Activated T-cell treated with anti-CD3 and anti-CD28 coated beads, Interleukin-2, amount 50 U/mL, for 4 hours (primary cell): ENCODE data around the gene TRPM8. TPM values are rescaled to one million over a fixed set of nuclear protein-coding genes. Genes with fewer than 3 reads are reported as not detected.
A peak's percentile ranks its signal among the peaks of the same experiment; 100 is the strongest.
"Not testable (repeated sequence)": the region's sequence is repeated elsewhere in the genome, so short reads cannot be mapped to it uniquely, and the experiment has no call there.

ENCODE experiments used
- ATAC-seq, 2 donors: fragments of 200-7000 bp; cut with Tn5 transposase; one replicate each; pipeline ENCODE4 v1.10.0; 2021
- DNase-seq: peaks from one replicate; pipeline ENCODE4 v3.0.0-alpha.2; 2020
- H3K27me3 Mint-ChIP-seq: one replicate; pipeline ENCODE4 v1.8.0; 2021; ENCODE audit warnings: low read depth, mixed read lengths
- H3K36me3 Mint-ChIP-seq: one replicate; pipeline ENCODE4 v1.8.0; 2022; ENCODE audit warnings: mixed read lengths; ENCODE audit not compliant: insufficient read depth
- H3K4me1 Mint-ChIP-seq: one replicate; pipeline ENCODE4 v1.8.0; 2021; ENCODE audit warnings: low read depth, mixed read lengths
- H3K4me3 Mint-ChIP-seq: one replicate; pipeline ENCODE4 v1.8.0; 2021; ENCODE audit warnings: mild to moderate bottlenecking, moderate library complexity, mixed read lengths
- H3K9me3 Mint-ChIP-seq: one replicate; pipeline ENCODE4 v1.8.0; 2021; ENCODE audit warnings: mixed read lengths
- total RNA-seq, 3 donors: library from RNA; stranded (reverse); gene quantifications; one replicate each; pipeline ENCODE4 v1.2.1, GENCODE V29; 2021

TRPM8 gene
- total RNA-seq, 3 donors from 2014 or later: 0.11 TPM; not detected in 2

DNA sequence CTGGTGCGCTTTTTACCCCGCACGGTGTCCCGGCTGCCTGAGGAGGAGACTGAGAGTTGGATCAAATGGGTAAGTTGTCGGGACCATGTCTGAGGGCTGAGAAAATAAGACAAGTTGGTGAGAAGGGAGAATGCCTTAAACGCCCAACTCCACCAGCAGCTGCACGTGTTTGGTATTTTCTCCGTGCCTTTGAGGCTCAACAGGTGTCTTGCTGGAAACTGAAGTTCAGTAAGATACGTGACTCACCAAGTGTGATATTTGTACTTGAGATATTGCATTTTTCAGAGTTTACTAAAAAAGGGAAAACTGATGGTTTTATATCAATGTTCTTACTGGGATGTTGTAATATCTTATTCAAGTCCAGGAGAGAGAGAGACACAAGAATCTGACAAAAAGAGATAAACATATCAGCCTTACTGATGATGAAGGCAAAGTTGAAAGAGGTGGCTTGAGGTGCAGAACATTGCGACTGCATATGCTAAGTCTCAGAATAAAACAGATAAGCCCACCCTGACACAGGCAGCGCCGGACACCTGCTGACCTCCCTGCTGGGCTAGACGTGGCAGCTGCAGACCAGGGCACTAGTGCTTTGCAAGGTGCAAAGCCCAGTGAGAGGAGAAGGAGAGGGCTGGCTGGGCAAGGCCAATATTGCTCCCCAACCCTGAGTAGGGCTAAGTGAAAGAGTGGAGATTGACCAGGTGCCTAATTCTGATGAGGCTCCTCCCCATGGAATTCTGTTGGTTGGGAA is 33.1 kb downstream of the TRPM8 start:
- no peak for ATAC-seq
- Mint-ChIP-seq H3K4me3 (no peak overlapping the region), H3K4me1 (no peaks in the 10 kb centered on the region), H3K27me3 (peaks cover 30% of the 10 kb centered on the region), H3K36me3 (no peaks in the 10 kb centered on the region), H3K9me3 (no peaks in the 10 kb centered on the region)
- no peak for DNase-seq

DNA sequence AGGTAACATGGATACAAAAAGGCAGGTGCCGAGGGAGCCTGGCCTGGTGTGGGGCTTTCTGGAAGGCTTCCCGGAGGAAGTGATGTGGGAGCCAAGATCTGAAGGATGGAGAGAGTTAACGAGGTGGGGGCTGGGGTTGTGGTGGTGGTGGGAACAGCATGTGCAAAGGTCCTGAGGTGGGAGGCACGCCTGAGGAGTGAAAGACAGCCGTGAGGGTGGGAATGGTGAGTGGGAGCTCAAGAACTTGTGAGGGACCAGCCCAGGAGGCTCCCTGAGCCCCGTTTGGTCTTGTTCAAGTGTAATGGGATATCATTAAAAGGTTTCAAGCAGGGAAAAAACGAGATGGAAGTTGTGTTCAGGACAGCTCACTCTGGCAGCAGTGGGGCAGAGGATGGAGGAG is 35.2 kb downstream of the TRPM8 start:
- DNase-seq (no peak), ATAC-seq (no peak)
- H3K27me3 Mint-ChIP-seq: peaks cover 22% of the 10 kb centered on the region
- H3K36me3 Mint-ChIP-seq: no peaks in the 10 kb centered on the region
- H3K4me1 Mint-ChIP-seq: no peaks in the 10 kb centered on the region
- no peak overlapping the region for H3K4me3 Mint-ChIP-seq
- H3K9me3 Mint-ChIP-seq: no peaks in the 10 kb centered on the region

GRCh38 chr2:233953087-233953801 is 36.1 kb downstream of the TRPM8 start:
- Mint-ChIP-seq H3K4me3 (no peak overlapping the region), H3K9me3 (no peaks in the 10 kb centered on the region), H3K36me3 (no peaks in the 10 kb centered on the region), H3K4me1 (no peaks in the 10 kb centered on the region), H3K27me3 (peaks cover 22% of the 10 kb centered on the region)
- DNase-seq: no peak
- ATAC-seq: no peak

GRCh38 chr2:233960203-233960602 is 43.0 kb downstream of the TRPM8 start:
- Mint-ChIP-seq H3K9me3 (no peaks in the 10 kb centered on the region), H3K27me3 (peaks cover 2% of the 10 kb centered on the region), H3K4me3 (no peak overlapping the region), H3K4me1 (no peaks in the 10 kb centered on the region), H3K36me3 (no peaks in the 10 kb centered on the region)
- DNase-seq: no peak
- no peak for ATAC-seq

DNA sequence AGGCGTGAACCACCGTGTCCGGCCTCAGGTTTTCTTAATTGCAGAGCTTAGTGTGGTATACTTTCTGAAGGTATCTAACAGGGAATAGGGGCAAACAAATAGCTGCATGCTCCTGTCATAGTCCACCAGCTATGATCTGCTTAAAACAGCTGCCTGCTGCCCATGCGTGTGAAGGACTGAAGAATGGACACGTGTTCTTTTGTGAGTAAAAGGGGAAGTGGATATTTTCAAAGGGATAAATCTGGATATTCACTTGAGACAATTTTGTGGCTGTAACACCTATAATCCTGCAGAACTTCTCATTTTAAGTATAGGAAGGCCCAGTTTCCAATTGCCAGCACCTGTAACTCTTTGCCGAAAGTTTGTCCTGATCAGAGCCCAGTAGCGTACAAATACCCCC is 44.7 kb downstream of the TRPM8 start:
- no peaks in the 10 kb centered on the region for H3K27me3 Mint-ChIP-seq
- ATAC-seq: no peak
- H3K36me3 Mint-ChIP-seq: no peaks in the 10 kb centered on the region
- H3K9me3 Mint-ChIP-seq: no peaks in the 10 kb centered on the region
- no peak for DNase-seq
- peaks cover under 1% of the 10 kb centered on the region for H3K4me1 Mint-ChIP-seq
- no peak overlapping the region for H3K4me3 Mint-ChIP-seq

DNA sequence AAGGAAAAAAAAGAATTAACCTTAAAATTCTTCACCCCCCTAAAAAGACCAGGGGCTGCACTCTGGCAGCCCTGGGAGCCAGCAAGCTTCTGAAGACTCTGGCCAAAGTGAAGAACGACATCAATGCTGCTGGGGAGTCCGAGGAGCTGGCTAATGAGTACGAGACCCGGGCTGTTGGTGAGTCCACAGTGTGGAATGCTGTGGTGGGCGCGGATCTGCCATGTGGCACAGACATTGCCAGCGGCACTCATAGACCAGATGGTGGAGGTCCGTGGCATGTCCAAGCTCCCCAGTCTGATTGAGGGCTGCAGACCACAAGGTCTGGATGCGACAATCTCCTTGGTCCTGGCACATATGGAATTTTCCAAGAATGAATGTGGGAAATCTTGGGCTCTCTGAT is 47.4 kb downstream of the TRPM8 start:
- Mint-ChIP-seq H3K4me1 (peaks cover 11% of the 10 kb centered on the region), H3K36me3 (no peaks in the 10 kb centered on the region), H3K27me3 (no peaks in the 10 kb centered on the region), H3K9me3 (no peaks in the 10 kb centered on the region), H3K4me3 (no peak overlapping the region)
- no peak for DNase-seq
- no peak for ATAC-seq

DNA sequence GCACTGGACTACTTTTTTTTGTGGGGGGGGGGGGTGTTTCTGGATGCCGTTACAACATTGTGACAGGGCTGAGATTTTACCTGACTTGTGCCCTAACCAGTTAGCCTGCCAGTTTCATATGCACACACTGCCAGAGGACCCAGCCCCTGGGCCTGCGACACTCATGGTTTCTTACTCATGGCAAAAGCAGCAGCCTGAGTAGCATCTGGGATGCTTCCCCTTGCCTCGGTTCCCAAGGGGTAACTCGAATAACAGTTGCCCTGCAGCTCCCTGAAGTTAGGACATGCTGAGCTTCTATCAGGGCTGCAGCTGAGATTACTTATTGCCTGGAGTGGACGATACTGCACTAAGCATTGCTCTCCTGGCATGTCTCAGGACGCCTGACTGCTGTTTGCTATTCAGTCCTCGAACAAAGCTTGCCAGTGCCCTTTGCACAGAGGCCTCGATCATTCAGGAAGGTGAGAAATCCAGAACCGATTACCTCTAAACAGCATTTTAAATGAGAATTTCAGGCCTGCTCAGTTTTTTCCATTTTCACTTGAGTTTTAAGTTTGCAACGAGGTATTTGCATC is 47.9 kb downstream of the TRPM8 start:
- H3K4me1 Mint-ChIP-seq: peaks cover 11% of the 10 kb centered on the region
- no peaks in the 10 kb centered on the region for H3K9me3 Mint-ChIP-seq
- H3K36me3 Mint-ChIP-seq: no peaks in the 10 kb centered on the region
- no peaks in the 10 kb centered on the region for H3K27me3 Mint-ChIP-seq
- DNase-seq: no peak
- no peak overlapping the region for H3K4me3 Mint-ChIP-seq
- no peak for ATAC-seq

DNA sequence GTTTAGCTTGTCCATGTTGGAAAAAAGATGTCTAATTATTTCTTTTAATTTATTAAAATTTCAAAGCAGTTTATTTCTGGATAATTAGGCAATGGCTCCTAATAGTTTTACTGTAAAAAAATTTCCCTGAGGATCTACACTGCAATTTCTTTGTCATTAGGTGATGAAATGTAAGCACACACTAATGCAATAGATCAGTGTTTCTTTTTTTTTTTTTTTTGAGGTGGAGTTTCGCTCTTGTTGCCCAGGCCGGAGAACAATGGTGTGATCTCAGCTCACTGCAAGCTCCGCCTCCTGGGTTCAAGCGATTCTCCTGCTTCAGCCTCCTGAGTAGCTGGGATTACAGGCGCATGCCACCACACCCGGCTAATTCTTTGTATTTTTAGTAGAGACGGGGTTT is 48.5 kb downstream of the TRPM8 start:
- H3K4me1 Mint-ChIP-seq: peaks cover 11% of the 10 kb centered on the region
- H3K36me3 Mint-ChIP-seq, ATAC-seq, DNase-seq, H3K9me3 Mint-ChIP-seq, H3K27me3 Mint-ChIP-seq, H3K4me3 Mint-ChIP-seq: not testable (repeated sequence)

DNA sequence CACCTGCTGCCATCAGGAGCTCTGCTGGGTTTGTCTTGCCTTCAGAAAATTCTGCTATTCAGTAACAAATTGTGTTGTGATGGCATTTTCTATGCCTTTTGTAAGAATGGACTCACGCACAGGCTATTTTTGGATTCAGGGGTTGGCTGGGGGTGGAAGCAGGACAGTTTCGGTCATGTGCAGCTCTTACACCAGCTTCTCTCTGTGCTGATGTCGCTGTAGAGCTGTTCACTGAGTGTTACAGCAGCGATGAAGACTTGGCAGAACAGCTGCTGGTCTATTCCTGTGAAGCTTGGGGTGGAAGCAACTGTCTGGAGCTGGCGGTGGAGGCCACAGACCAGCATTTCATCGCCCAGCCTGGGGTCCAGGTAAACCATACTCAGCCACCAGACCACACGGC is 49.2 kb downstream of the TRPM8 start:
- H3K27me3 Mint-ChIP-seq: no peaks in the 10 kb centered on the region
- no peaks in the 10 kb centered on the region for H3K9me3 Mint-ChIP-seq
- DNase-seq: no peak
- no peak overlapping the region for H3K4me3 Mint-ChIP-seq
- H3K4me1 Mint-ChIP-seq: peaks cover 11% of the 10 kb centered on the region
- ATAC-seq: no peak
- H3K36me3 Mint-ChIP-seq: no peaks in the 10 kb centered on the region

GRCh38 chr2:233967164-233967563 is 50.0 kb downstream of the TRPM8 start:
- Mint-ChIP-seq H3K27me3 (no peaks in the 10 kb centered on the region), H3K4me3 (no peak overlapping the region), H3K9me3 (no peaks in the 10 kb centered on the region), H3K36me3 (no peaks in the 10 kb centered on the region), H3K4me1 (peaks cover 11% of the 10 kb centered on the region)
- DNase-seq (no peak), ATAC-seq (no peak)

DNA sequence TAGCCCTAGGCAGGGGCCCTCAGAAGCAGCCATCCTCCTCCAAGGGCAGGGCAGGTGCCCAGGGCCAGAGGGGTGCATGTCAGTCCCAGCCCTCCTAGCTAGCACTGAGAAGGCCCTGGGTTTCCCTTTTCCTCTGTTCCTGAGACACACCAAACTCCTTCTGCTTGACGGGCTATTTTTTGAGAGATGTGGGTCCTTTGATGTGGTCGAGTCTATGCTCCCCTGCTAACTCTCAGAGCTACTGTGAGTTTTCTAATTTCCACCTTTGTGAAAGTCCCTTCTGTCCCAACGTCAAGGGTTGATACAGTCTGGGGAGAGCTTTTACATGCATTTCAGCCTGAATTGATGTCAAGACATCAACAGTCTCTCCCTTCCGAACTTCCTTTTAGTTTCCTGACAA is 51.4 kb downstream of the TRPM8 start:
- Mint-ChIP-seq H3K4me3 (no peak overlapping the region), H3K4me1 (peaks cover 11% of the 10 kb centered on the region), H3K9me3 (no peaks in the 10 kb centered on the region), H3K36me3 (no peaks in the 10 kb centered on the region), H3K27me3 (no peaks in the 10 kb centered on the region)
- DNase-seq (no peak), ATAC-seq (peak in 1 of 2 donors; percentile 27)

DNA sequence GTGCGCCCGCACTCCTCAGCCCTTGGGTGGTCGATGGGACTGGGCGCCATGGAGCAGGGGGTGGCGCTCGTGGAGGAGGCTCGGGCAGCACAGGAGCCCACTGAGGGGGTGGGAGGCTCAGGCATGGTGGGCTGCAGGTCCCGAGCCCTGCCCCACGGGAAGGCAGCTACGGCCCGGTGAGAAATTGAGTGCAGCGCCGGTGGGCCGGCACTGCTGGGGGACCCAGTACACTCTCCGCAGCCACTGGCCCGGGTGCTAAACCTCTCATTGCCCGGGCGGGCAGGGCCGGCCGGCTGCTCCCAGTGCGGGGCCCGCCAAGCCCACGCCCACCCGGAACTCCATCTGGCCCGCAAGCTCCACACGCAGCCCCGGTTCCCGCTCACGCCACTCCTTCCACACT is 55.3 kb downstream of the TRPM8 start:
- not testable (repeated sequence) for H3K9me3 Mint-ChIP-seq, H3K4me3 Mint-ChIP-seq, DNase-seq, ATAC-seq, H3K27me3 Mint-ChIP-seq, H3K36me3 Mint-ChIP-seq
- H3K4me1 Mint-ChIP-seq: peaks cover 16% of the 10 kb centered on the region

DNA sequence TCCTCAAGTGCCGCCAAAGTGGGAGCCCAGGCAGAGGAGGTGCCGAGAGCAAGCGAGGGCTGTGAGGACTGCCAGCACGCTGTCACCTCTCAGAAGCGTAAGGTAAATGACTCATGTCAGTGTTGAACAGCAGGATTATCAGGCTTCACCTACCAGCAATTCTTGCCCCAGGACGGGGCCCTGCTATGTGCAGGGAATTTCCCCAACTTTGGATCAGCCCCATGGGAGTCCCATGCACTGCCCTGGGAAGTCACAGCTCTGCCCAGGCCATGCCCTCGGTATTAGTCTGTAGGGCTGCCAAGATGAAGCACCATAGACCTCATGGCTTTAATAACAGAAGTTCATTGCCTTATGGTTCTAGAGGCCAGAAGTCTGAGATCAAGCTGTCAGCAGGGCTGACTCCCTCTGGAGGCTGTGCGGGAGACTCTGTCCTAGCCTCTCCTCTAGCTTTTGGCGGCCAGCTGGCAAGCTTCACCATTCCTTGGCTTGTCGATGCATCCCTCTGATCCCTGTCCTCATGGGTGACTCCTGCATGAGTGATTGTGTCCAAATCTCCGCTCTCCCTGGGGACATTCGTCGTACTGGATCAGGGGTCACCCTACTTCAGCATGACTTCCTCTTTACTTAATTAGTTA is 55.9 kb downstream of the TRPM8 start:
- Mint-ChIP-seq H3K4me3 (no peak overlapping the region), H3K4me1 (peaks cover 19% of the 10 kb centered on the region)

GRCh38 chr2:233973786-233974185 is 56.6 kb downstream of the TRPM8 start:
- H3K27me3 Mint-ChIP-seq: no peaks in the 10 kb centered on the region
- DNase-seq (no peak), ATAC-seq (no peak)
- H3K4me3 Mint-ChIP-seq: no peak overlapping the region
- H3K4me1 Mint-ChIP-seq: peaks cover 22% of the 10 kb centered on the region
- H3K9me3 Mint-ChIP-seq: no peaks in the 10 kb centered on the region
- H3K36me3 Mint-ChIP-seq: no peaks in the 10 kb centered on the region

More for the DNA sequence above, 55.9 kb downstream of the TRPM8 start:
- no peak for DNase-seq
- Mint-ChIP-seq H3K27me3 (no peaks in the 10 kb centered on the region), H3K36me3 (no peaks in the 10 kb centered on the region), H3K9me3 (no peaks in the 10 kb centered on the region)
- ATAC-seq: no peak
